GM18520 (cell line): ENCODE results near the gene MORN3.
"Not testable (repeated sequence)": the region's sequence is repeated elsewhere in the genome, so short reads cannot be mapped to it uniquely, and the experiment has no call there.

ENCODE experiments used
- ATAC-seq: cut with Tn5 transposase; IDR thresholded peaks from one replicate; pipeline ENCODE4 v1.9.1; 2021; ENCODE audit not compliant: unreplicated experiment

Gene MORN3

GRCh38 chr12:121641343-121641630 is 28.2 kb downstream of the MORN3 start:
- ATAC-seq: no peak

DNA sequence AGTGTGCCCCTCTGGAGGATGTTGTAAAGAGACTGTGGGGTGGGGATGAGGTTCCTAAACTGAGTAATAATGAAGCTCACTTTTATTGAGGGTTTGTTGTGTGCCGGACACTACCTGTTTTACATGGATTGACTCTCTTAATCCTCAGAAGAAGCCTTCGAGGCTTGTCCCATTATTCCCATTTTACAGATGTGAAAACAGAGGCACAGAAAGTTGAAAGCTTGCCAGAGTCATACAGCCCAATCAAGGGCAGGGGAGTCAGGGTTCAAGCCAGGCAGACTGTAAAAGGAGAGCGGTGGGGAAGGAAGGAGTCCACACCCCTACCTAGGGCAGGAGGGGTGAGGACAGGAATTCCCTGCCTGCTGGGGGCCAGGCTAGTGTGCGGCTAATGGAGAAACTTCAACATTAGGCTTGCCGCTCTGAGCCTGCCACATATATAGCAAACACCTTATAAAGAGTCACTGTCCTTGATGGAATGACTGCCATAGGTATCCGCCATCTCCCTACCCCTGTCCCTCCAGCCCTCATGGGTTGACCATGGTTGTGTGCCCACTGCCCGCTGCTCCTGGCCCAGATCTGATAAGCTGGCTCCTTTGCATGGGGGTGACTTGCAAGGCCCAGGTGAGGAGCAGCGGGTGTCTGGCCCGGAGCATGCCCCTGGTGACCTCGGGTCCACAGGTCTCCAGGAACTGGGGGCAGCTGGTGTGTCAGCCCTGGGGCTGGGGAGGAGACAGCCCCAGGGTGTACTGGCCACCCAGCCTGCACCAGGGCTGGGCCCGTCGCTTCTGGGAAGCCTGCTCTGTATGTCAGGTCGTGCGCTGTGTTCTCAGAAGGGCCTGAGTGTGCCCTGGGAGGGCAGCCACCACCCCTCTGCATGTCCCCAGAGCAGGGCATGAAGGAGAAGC is 30.9 kb downstream of the MORN3 start:
- no peak for ATAC-seq

DNA sequence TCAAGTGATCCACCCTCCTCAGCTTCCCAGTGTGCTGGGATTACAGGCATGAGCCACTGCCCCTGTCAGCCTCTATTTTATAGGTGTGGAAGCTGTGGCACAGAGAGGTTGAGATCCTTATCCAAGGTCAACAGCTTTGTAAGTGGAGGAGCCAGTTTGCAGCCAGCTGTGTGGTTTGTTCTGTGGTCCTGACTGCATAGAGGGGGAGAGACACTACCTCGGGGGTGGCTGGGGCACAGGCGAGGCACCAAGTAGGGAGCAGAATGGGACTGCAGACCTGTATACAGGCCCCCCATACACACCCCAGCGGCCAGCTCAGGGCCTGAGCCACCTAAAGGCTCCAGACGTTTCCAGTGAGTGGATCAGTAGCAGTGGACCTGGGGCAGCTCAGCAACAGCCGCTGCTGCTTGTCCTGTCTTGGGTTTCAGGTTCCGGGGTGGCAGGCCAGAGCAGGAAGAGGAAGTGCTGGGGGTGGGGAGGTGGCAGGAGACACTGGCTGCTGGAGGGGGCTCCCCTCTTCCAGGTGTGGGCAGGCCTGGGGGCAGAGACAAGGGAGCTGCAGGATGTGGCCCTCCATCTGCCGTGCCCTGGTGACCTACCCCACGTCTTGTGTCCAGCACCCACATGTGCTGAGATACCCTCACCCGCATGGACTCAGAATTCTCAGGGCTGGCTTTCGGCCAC is 32.1 kb downstream of the MORN3 start:
- no peak for ATAC-seq

DNA sequence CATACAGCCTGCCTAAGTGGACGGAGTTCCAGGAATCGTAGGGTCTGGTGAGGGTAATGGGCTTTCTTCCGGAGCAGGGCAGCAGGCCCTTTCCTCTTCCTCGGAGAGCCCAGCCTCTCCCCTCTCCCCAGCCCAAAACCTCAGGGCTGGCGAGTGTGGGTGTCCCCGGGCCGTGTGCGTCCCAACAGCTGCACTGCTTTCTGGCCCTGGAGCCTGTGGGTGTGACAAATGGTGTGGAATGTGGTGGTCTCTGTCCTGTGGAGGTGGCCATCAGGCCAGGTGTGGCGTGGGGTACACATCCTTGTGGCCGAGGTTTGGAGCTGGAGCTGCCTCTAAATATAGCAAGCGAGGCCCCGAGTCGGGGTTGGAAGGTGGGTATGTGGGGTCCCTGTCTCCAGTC is 34.6 kb downstream of the MORN3 start:
- no peak for ATAC-seq

DNA sequence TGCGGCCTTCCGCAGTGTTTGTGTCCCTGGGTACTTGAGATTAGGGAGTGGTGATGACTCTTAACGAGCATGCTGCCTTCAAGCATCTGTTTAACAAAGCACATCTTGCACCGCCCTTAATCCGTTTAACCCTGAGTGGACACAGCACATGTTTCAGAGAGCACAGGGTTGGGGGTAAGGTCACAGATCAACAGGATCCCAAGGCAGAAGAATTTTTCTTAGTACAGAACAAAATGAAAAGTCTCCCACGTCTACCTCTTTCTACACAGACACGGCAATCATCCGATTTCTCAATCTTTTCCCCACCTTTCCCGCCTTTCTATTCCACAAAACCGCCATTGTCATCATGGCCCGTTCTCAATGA is 35.6 kb downstream of the MORN3 start:
- ATAC-seq: not testable (repeated sequence)

- no peak for ATAC-seq
These were observed 37.1 kb downstream of the MORN3 start for GRCh38 chr12:121632069-121632970.

DNA sequence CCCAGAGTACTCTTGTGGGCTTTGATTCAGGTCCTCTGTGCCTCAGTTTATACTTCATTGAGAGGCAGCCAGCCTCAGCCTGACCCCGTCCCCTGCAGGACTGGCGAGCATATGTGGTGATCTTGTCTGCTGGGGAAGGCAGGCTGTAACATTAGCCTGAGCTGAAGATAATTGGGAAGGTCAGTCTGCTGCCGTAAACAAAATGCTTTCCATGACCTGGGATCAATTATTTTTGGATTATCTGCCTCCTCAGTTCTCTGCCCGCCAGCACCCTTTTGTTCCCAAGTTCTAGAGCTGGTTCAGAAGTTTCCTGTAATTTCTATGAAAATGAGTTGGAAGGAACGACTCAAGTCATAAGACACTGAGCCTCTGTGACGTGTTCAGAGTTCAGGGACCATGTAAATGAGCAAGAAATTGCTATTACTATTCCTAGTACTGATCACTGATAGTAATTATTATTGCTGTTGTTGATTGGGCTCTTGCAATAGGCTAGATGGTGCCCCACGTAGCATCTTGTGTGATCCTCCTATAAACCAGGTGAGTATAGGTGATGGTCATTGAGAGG is 38.6 kb downstream of the MORN3 start:
- no peak for ATAC-seq

DNA sequence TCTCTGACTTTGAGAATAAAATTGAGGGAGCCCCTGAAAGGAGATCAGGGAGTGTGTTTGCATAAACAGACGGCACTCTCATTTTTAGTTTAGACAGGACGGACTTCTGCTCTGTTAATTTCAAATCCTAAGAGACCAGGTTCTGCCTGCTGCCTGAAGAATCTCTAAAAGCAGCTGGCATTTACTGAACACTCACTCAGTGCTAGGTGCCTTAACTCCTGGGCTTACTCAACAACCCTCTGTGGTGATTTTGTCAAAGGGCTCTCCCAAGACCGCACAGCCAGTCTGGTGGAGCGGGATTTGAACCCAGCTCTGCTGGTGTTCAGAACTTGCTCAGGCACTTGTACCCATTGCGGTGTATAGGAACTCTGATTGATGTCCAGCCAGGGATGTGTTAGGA is 40.9 kb downstream of the MORN3 start:
- ATAC-seq: no peak

- no peak for ATAC-seq
These were observed 41.4 kb downstream of the MORN3 start for GRCh38 chr12:121628037-121628436.

- peak; percentile 17 for ATAC-seq
These were observed 42.4 kb downstream of the MORN3 start for GRCh38 chr12:121626853-121627640.

DNA sequence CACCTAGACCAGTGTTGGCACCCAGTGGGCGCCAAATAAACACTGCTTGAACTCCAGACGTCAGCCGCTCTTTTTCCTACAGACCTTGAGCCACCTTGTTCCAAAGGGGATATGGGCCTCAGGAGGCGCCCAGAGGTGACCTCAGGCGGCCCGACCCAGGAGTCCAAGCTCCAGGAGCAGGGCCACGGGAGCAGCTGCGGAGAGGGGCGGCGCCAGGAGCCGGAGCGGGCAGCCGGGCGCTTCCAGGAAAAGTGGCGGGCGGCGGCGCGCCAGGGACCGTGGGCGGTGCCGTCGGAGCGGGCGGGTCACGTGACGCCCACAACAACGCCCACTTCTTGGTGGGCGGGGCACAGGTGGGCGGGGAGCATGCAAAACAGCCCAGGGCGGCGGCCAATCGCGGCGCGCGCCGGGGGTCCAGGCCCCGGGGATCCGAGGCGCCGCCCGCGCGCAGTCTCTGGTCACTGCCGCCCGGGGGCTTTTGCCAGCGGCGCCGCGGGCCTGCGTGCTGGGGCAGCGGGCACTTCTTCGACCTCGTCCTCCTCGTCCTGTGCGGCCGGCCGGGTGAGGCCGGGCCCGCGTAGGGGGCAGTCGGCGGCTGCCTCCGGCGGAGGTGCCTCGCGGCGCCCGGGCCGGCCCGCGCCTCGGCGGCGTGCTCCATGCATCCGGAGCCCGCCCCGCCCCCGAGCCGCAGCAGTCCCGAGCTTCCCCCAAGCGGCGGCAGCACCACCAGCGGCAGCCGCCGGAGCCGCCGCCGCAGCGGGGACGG is 43.2 kb downstream of the MORN3 start, which contains the start of gene ORAI1:
ORAI1 (plus strand) TSS at position 444 of the 766 bp plus-strand sequence.
- ATAC-seq: peak; percentile 73

GRCh38 chr12:121620333-121620891 is 49.0 kb downstream of the MORN3 start:
- no peak for ATAC-seq

DNA sequence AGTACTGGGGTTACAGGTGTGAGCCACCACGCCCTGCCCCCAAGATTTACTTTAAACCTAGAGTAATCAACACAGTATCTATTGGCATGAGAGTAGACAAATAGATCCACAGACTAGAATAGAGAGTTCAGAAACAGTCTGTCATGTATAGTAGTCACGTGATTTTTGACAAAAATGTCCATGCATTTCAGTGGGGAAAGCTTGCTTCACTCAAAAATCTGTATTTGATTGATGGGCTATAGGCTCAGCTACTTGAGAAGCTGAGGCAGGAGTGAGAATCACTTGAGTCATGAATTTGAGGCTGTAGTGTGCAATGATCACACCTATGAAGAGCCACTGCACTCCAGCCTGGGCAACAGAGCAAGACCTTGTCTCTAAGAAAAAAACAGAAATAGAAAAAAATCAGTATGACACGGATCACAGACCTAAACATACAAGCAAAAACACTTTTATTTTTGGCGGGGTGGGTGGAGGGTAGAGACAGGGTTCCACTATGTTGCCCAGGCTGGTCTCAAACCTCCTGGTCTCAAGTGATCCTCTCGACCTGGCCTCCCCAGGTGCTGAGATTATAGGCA is 50.7 kb downstream of the MORN3 start:
- ATAC-seq: no peak

DNA sequence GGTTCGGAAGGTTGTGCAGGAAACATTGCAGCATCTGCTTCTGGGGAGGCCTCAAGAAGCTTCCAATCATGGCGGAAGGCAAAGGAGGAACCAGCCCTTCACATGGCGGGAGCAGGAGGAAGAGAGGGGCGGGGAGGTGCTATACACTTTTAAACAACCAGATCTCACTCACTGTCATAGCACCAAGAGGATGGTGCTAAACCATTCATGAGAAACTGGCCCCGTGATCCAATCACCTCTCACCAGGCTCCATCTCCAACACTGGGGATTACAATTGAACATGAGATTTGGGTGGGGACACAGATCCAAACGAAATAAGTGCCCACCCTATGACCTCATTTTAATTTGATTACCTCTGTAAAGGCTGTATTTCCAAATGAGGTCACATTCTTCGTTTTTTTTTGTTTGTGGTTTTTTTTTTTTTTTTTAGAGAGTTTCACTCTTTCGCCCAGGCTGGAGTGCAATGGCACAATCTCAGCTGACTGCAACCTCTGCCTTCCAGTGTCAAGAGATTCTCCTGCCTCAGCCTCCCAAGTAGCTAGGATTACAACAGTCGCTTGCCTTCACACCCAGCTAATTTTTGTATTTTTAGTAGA is 54.5 kb downstream of the MORN3 start:
- no peak for ATAC-seq

GRCh38 chr12:121613462-121613861 is 56.0 kb downstream of the MORN3 start:
- ATAC-seq: no peak

- ATAC-seq: no peak
These were observed 58.1 kb downstream of the MORN3 start for GRCh38 chr12:121611306-121611705.

GRCh38 chr12:121610239-121611149 is 59.0 kb downstream of the MORN3 start:
- ATAC-seq: no peak

DNA sequence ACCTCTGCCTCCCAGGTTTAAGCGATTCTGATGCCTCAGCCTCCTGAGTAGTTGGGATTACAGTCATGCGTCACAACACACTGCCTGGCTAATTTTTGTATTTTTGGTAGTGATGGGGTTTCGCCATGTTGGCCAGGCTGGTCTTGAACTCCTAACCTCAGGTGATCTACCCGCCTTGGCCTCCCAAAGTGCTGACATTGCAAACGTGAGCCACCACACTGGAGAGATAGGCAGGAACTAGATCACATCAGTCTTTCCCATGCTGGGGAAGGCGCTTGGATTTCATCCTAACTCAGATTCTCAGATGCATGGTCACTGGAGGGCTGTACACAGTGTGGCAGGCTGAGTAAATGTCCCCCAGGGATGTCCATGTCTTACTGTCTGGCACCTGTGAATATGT is 61.2 kb downstream of the MORN3 start:
- no peak for ATAC-seq
